Mesodermal cell (in vitro differentiated cells): ENCODE results near the gene SDR39U1.

ENCODE experiments used
- H3K27ac ChIP-seq: 2 replicates; pipeline ENCODE4 v1.7.0; 2013; ENCODE audit warnings: mild to moderate bottlenecking, low read depth, low read length, moderate library complexity; ENCODE audit not compliant: severe bottlenecking
- H3K36me3 ChIP-seq: 2 replicates; pipeline ENCODE4 v1.7.1; 2013; ENCODE audit warnings: mild to moderate bottlenecking, low read length, moderate library complexity; ENCODE audit not compliant: control insufficient read depth, insufficient read depth
- H3K4me1 ChIP-seq: one replicate; pipeline ENCODE4 v1.7.1; 2013; ENCODE audit warnings: mild to moderate bottlenecking, low read length; ENCODE audit not compliant: insufficient read depth, control insufficient read depth, poor library complexity, severe bottlenecking
- H3K4me3 ChIP-seq: 2 replicates; pipeline ENCODE4 v1.7.0; 2013; ENCODE audit warnings: low read length, control low read depth, mild to moderate bottlenecking; ENCODE audit not compliant: insufficient read depth, poor library complexity, severe bottlenecking; ENCODE audit errors: extremely low read depth
- H3K9me3 ChIP-seq: 2 replicates; pipeline ENCODE4 v1.7.1; 2013; ENCODE audit warnings: mild to moderate bottlenecking, low read length, moderate library complexity; ENCODE audit not compliant: control insufficient read depth
- WGBS, 2 experiments: methylation state at CpG; one replicate each; pipeline ENCODE4 v1.1.5; 2013; ENCODE audit warnings: missing lambda C conversion rate in 2 of 2; ENCODE audit not compliant: insufficient coverage in 2 of 2; 5-methylcytosine and 5-hydroxymethylcytosine counted together

Gene SDR39U1

DNA sequence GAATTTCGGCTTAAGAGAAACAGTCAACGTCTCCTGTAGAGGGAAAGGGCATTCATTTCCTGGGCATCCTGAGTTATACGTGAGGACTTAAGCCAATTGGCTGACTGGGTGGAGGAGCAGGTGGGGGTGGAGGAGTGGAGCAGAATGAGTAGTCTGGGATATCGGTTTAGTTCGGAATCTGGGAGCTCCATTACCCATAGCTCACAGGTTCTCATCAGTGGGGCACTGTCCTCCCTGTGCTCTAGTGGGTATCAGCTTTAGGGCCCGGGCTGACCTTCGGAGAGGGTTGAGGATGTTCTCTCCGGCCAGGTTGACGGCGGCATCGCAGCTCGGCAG is 704 bp downstream of the SDR39U1 start:
- H3K27ac ChIP-seq, result peak overlapping the region; percentile 99
- WGBS, 2 experiments, result 0% methylated on average over 4 to 9 of the region's 12 CpGs
- H3K9me3 ChIP-seq, result no peaks in the 10 kb centered on the region
- peaks cover 18% of the 10 kb centered on the region for H3K4me1 ChIP-seq
- peaks cover 48% of the 10 kb centered on the region for H3K36me3 ChIP-seq
- H3K4me3 ChIP-seq, result peak overlapping the region; percentile 75

DNA sequence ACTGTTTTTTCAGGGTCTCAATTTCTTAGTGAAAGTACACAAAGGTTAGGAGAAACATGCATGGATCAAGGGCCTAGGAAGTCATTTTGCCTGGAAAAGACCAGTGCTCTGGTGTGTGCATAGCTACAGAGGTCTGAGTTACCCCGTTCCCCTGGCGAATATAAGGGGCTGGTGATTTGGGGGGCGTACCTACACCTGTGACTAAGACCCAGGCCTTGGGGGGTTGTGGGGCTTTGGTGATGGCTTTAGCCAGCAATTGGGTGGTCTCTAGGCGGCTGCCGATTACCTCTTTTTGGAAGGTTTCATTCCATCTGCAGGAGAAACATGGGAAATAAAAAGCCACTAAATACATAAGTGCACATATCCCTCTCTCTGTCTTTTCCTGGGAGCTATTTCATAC is 1.1 kb downstream of the SDR39U1 start:
- Histone ChIP-seq H3K36me3 (peaks cover 45% of the 10 kb centered on the region), H3K9me3 (no peaks in the 10 kb centered on the region), H3K27ac (peak overlapping the region; percentile 99), H3K4me1 (peaks cover 18% of the 10 kb centered on the region), H3K4me3 (peak overlapping the region; percentile 75)
- WGBS, 2 experiments, result 33 to 52% methylated on average over 3 to 5 of the region's 5 CpGs

DNA sequence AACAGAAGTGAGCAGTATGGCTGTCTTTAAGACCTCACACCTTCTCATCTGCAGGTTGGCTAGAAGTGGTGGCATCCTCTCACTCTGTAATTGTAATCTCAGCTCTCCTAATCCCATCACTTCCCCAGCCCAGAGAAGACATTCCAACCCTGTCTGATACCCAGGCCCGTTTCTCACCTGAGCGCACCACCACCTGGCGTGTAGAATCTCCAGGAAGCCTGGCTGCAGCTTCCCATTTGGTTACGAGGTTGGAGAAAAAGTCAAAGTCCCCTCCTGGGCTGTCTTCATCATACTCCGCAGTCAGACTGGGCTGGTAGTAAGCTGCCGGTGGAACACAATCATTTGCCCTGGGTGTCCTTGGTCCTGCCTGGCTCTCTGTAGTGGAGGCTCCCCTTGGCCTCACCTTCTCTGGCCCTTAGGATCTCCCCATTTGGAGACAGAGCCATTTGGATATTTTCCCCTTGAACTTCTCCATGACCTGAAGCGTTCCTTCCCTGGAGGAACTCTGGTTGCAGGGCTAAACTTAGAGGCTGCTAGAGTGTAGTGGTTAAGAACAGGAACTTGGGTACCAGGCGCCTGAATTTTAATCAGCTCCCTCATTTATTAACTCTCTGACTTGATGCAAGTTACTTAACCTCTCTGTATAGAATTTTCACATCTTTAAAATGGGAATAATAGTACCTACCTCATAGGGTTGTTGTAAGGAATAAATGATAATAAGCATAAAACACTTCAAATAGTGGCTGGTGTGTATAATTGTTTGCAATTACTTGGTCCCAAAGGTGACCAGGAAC is 1.8 kb downstream of the SDR39U1 start:
- no peak overlapping the region for H3K4me3 ChIP-seq
- H3K9me3 ChIP-seq, result no peaks in the 10 kb centered on the region
- peaks cover 18% of the 10 kb centered on the region for H3K4me1 ChIP-seq
- peaks cover 46% of the 10 kb centered on the region for H3K36me3 ChIP-seq
- 99 to 100% methylated on average over 6 of the region's 8 CpGs for WGBS, 2 experiments
- H3K27ac ChIP-seq, result no peak overlapping the region

DNA sequence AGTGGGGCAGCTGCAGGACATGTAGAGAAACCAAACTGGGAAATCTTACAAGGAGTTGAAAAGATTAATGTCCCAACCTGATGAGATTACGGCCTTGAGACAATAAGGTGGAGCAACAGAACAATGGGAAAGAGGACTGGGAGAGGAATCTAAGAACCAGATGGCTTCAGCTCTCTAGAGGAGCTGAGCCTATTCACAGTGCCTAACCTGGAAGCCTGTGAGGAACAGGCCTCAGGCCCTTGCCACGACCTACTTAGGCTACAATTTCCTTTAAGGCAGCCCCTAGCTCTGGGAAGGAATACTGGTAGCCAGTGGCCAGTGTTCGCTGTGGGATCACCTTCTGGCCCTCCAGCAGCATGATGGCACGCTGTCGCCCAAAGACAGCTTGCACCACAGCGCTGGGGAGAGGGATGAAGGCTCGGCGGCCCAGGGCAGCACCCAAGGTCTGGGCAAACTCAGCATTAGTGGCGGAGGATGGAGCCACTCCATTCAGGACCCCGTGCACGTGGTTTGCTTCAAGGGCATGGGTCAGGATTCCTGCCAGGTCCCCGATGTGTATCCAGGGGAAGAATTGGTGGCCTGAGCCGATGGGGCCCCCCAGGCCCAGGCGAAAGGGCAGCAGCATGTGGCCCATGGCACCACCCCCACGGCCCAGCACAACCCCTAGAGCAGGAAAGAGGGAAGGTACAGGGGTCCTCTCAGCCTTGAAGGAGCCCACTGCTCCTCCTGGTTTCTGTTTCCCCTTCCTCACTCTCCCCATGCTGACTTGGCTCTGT is 2.6 kb downstream of the SDR39U1 start:
- peaks cover 52% of the 10 kb centered on the region for H3K36me3 ChIP-seq
- H3K27ac ChIP-seq, result no peak overlapping the region
- H3K4me3 ChIP-seq, result no peak overlapping the region
- H3K4me1 ChIP-seq, result peaks cover 18% of the 10 kb centered on the region
- H3K9me3 ChIP-seq, result no peaks in the 10 kb centered on the region
- WGBS, 2 experiments, result 90% methylated on average over 12 to 14 of the region's 15 CpGs

DNA sequence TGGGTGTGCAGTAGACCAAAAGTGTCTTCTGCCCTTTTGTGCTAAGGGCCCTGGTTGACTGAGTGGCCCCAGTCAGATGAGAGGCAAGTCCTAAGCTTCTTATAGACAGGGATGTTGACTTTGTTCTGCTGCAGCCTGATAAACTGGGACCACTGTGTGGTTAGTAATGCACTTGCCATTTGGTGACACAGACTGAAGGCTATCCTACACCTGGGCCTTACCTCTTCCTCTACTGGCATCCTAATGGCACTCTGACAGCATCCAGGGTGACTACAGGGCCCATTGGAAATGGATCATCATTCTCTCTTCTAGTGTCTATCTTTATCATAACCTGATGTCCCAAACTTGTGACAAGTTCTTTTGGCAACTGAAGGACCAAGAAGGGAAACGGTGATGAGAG is 3.3 kb downstream of the SDR39U1 start:
- no peak overlapping the region for H3K4me3 ChIP-seq

DNA sequence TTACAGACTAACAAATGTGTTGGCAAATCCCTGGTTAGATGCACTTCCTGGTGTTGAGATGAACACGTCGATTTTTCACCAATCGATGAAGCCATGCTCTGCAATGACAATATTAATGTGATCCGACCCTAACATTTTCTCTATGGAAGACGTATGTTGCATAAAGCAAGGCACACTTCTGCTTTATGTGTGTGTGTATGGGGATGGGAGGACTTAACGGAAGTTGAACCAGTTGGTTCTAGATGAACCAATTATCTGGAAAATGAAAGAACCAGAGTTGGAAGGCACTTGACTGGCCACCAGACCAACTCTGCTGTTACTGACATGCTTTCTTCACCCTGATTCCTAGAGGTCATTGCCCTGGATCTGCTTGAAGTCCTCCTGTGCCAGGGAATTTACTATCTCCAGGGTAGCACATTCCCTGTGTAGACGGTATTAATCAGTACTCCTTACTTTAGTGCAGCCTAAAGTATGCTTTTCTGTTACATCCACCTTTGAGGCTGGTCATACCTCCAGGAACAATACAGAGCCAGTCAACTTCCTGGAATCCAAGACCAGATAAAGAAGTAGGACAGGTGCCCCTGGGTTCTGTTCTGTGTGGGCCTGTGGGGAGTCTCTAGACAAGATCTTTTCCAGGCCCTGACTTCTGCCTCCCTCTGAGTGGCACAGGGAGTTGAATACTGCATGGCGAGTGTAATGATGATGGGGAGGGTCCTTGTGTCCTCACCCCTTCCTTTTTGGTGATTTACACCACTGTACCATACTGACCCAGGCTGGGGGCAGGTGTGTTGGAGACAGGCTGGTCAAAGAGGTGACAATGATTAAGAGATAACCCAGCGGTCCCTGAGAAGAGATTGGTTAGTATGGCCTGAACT is 4.1 kb downstream of the SDR39U1 start:
- Histone ChIP-seq H3K27ac (no peak overlapping the region), H3K4me3 (no peak overlapping the region), H3K9me3 (no peaks in the 10 kb centered on the region), H3K4me1 (peaks cover 18% of the 10 kb centered on the region), H3K36me3 (peaks cover 62% of the 10 kb centered on the region)
- 79 to 86% methylated on average over 6 to 7 of the region's 9 CpGs for WGBS, 2 experiments

More for the DNA sequence above, 3.3 kb downstream of the SDR39U1 start:
- Histone ChIP-seq H3K9me3 (no peaks in the 10 kb centered on the region), H3K36me3 (peaks cover 58% of the 10 kb centered on the region), H3K4me1 (peaks cover 18% of the 10 kb centered on the region), H3K27ac (no peak overlapping the region)
- 100% methylated on average over 1 of the region's 1 CpG; no CpG with 5 or more reads in 1 of the 2 experiments for WGBS, 2 experiments

DNA sequence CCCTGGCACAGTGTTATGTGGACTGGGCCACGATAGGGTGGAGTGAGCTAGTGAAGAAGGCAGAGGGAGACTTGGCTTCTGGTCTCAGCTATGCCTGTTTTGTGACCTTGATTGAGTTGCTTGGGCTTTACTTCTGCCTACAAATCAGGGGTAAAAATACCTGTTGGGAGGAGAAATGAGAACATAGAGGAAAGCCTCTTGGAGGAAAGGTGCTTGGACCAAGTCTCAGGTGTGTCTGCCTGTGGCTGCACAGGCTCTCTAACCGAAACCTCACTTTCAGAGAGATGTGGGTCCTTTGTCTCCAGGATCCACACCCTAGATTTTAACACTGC is 4.9 kb downstream of the SDR39U1 start:
- 86 to 91% methylated on average over 2 of the region's 2 CpGs for WGBS, 2 experiments
- Histone ChIP-seq H3K4me1 (peaks cover 18% of the 10 kb centered on the region), H3K27ac (no peak overlapping the region), H3K4me3 (no peak overlapping the region), H3K9me3 (no peaks in the 10 kb centered on the region), H3K36me3 (peaks cover 70% of the 10 kb centered on the region)

DNA sequence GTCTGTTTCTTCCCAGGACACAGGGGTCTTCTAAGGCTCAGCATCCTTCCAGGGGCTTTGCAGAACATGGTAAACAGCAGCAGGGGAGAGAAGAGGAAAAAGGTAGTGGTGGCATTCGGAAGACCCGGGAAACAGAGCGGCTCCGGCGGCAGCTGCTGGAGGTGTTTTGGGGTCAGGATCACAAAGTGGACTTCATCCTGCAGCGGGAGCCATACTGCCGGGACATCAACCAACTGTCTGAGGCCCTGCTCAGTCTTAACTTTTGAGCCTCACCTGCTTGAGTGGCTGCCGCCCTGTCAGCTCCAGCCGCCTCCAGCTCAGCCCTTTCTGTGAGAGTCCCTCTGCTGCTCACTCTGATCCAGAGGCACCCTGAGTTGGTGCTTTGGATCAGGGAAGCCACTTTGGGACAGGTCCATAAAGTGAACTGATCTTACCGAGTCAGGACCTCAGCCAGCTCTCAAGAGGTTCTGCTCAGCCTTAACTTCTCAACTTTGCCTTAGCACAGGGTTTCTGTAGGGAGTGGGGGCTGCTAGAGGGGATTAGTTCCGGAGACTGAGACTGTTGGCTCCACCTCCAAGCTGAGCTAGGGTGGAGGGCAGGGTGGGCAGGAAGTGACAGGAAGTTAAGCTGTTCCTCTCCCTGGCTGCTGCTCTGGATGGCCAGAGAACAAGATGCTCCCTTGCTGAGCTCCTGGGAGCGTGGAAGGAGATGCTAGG is 5.4 kb downstream of the SDR39U1 start:
- Histone ChIP-seq H3K9me3 (no peaks in the 10 kb centered on the region), H3K4me1 (peaks cover 18% of the 10 kb centered on the region), H3K4me3 (no peak overlapping the region), H3K27ac (no peak overlapping the region), H3K36me3 (peaks cover 74% of the 10 kb centered on the region)
- WGBS, 2 experiments, result 85 to 89% methylated on average over 12 of the region's 12 CpGs

DNA sequence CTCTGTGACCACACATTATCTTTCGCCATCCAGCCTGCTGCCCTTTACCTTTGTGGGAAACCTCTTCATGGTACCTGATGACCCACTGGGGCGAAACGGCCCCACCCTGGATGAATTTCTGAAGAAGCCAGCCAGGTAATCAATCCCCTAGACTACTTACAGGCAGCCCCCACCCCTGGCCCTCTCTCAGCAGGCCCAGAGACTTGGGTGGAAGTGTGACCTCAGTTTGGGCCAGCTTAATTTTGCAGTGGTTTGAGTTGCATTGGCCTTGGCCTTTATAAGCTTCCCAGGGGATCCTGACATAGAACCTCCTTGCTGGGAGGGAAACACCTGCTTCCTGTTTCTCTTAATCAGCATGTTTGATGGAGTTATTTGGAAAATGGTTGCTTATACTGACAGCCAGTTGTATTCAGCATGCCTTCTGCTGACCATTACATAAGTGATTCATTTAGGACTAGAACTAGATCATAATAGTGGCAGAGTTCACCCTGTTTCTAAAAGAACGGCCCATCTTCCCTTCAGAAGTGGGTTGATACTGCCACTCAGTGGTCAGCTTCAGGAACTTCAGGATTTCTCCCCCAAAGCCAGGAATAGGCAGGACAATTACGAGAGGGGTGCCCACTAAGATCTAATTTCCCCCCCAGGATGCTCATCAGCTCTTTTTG is 6.1 kb downstream of the SDR39U1 start:
- no peaks in the 10 kb centered on the region for H3K9me3 ChIP-seq
- 70 to 77% methylated on average over 3 to 4 of the region's 5 CpGs for WGBS, 2 experiments
- no peak overlapping the region for H3K4me3 ChIP-seq
- H3K4me1 ChIP-seq, result peaks cover 18% of the 10 kb centered on the region
- no peak overlapping the region for H3K27ac ChIP-seq
- H3K36me3 ChIP-seq, result peaks cover 76% of the 10 kb centered on the region

DNA sequence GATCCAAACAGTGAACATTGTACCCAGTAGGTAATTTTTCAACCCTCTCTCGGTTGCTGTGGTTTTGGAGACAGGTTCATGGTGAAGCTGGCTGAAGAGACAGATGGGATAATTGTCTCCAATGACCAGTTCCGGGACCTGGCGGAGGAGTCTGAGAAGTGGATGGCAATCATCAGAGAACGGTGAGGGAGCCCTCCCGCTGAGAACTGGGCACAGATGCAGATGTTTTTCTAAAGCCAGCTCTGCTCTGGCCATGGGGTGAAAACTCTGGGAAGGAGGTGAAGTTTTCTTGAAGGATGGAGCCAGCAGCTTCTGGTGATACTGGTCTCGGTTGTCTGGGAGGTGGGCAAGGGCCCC is 6.6 kb downstream of the SDR39U1 start:
- Histone ChIP-seq H3K27ac (no peak overlapping the region), H3K4me1 (peaks cover 18% of the 10 kb centered on the region), H3K4me3 (no peak overlapping the region), H3K36me3 (peaks cover 73% of the 10 kb centered on the region), H3K9me3 (no peaks in the 10 kb centered on the region)
- WGBS, 2 experiments, result 87 to 94% methylated on average over 5 of the region's 6 CpGs
